Smooth muscle cell (in vitro differentiated cells): Measurements from ENCODE around the gene LCE3B. TPM values are rescaled to one million over a fixed set of nuclear protein-coding genes. Genes with fewer than 3 reads are reported as not detected.

ENCODE experiments used
- DNase-seq: peaks from one replicate; lab custom pipeline; 2025; ENCODE audit not compliant: unreplicated experiment; lab: John Stamatoyannopoulos, UW
- H2AFZ ChIP-seq: fragments of 200-600 bp; sonication (generic); 2 replicates; pipeline ENCODE4 v1.6.0; 2016; ENCODE audit warnings: antibody characterized with exemption, low read depth, mild to moderate bottlenecking
- H3F3A ChIP-seq: fragments of 200-600 bp; sonication (generic); 2 replicates; pipeline ENCODE4 v1.6.0; 2017; ENCODE audit warnings: antibody characterized with exemption, low read depth
- H3K27ac ChIP-seq: fragments of 200-600 bp; sonication (generic); 2 replicates; pipeline ENCODE4 v1.5.1; 2016; ENCODE audit warnings: low read depth, mild to moderate bottlenecking
- H3K27me3 ChIP-seq: fragments of 200-600 bp; sonication (generic); 2 replicates; pipeline ENCODE4 v1.6.1; 2016; ENCODE audit warnings: low read depth, mild to moderate bottlenecking
- H3K36me3 ChIP-seq: fragments of 200-600 bp; sonication (generic); 2 replicates; pipeline ENCODE4 v1.5.1; 2016; ENCODE audit warnings: low read depth
- H3K4me1 ChIP-seq: fragments of 200-600 bp; sonication (generic); 2 replicates; pipeline ENCODE4 v1.5.1; 2016; ENCODE audit warnings: low read depth
- H3K4me2 ChIP-seq: fragments of 200-600 bp; sonication (generic); 2 replicates; pipeline ENCODE4 v1.6.0; 2016; ENCODE audit warnings: mild to moderate bottlenecking
- H3K4me3 ChIP-seq: fragments of 200-600 bp; sonication (generic); 2 replicates; pipeline ENCODE4 v1.5.1; 2016; ENCODE audit warnings: mild to moderate bottlenecking
- H3K79me2 ChIP-seq: fragments of 200-600 bp; sonication (generic); 2 replicates; pipeline ENCODE4 v1.6.0; 2016; ENCODE audit warnings: low read depth, mild to moderate bottlenecking
- H3K9ac ChIP-seq: fragments of 200-600 bp; sonication (generic); 2 replicates; pipeline ENCODE4 v1.6.0; 2016; ENCODE audit warnings: low read depth
- H3K9me3 ChIP-seq: fragments of 200-600 bp; sonication (generic); replicated peaks from 2 replicates; pipeline ENCODE4 v1.5.1; 2016; ENCODE audit warnings: low read depth
- H4K20me1 ChIP-seq: fragments of 200-600 bp; sonication (generic); 2 replicates; pipeline ENCODE4 v1.6.0; 2016; ENCODE audit warnings: low read depth
- CTCF ChIP-seq: fragments of 200-600 bp; sonication (generic); IDR thresholded peaks from 2 replicates; pipeline ENCODE4 v1.5.1; 2017; ENCODE audit warnings: borderline replicate concordance, mild to moderate bottlenecking, antibody characterized with exemption; ENCODE audit not compliant: insufficient read depth, poor library complexity, severe bottlenecking
- WGBS: methylation state at CpG from one replicate; pipeline ENCODE4 v1.1.7; 2016; ENCODE audit warnings: low lambda C conversion rate; 5-methylcytosine and 5-hydroxymethylcytosine counted together
- polyA plus RNA-seq: library from polyadenylated mRNA; unstranded; fragments of >200 nt; fragmentation: Nextera tagmentation; extraction: Ambion mirVana; gene quantifications from 2 replicates; pipeline ENCODE4 v1.2.1, GENCODE V29; 2016
- total RNA-seq: library from RNA; depleted of rRNA; stranded (reverse); fragments of >200 nt; gene quantifications from 2 replicates; pipeline ENCODE4 v1.2.3, GENCODE V29; 2014

LCE3B gene
- not detected in 2 replicates for total RNA-seq
- polyA plus RNA-seq = not detected in 2 replicates

GRCh38 chr1:152613511-152613910 is at the start of gene LCE3B:
TSS of gene LCE3B (plus strand) at chr1:152613811. CDS start at chr1:152613811, 0 bp downstream.
- H3K4me2 ChIP-seq = no peak within 1 kb of the TSS
- no peaks in the 10 kb centered on the region for H3K36me3 ChIP-seq
- no peaks in the 10 kb centered on the region for H3F3A ChIP-seq
- H3K9ac ChIP-seq = no peak within 1 kb of the TSS
- no peak within 1 kb of the TSS for H3K27ac ChIP-seq
- H3K4me3 ChIP-seq = no peak within 1 kb of the TSS
- TF ChIP-seq CTCF = no peak
- no peaks in the 10 kb centered on the region for H3K79me2 ChIP-seq
- H3K27me3 ChIP-seq = no peaks in the 10 kb centered on the region
- no peak within 1 kb of the TSS for H2AFZ ChIP-seq
- DNase-seq = no peak
- peaks cover 8% of the 10 kb centered on the region for H3K9me3 ChIP-seq
- H3K4me1 ChIP-seq = no peaks in the 10 kb centered on the region
- WGBS = 86% methylated on average over 1 of the region's 1 CpG
- no peaks in the 10 kb centered on the region for H4K20me1 ChIP-seq

DNA sequence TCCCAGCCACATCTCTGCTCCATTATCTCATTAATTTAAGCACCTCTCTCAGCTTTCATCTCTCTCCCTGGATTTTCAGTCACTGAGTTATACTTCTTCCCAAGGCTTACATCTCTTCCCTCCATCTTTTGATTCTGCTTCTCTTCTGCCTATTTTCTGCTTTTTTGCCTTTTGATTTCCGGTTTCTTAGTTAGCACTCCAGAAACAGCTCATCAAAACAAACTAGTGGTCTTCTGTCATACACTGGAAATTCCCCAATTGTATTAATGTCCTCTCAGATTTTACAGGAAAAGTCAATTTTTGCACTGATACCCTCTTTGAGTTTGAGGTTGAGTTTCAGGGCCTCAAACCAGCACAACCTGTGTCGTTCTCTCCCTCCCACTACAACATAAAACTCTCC is 48.5 kb upstream of the LCE3B start:
- Histone ChIP-seq H3K9ac (no peak overlapping the region), H3K4me2 (no peak overlapping the region), H3K9me3 (no peaks in the 10 kb centered on the region), H2AFZ (no peak overlapping the region), H3K4me3 (no peak overlapping the region), H3F3A (no peaks in the 10 kb centered on the region), H3K4me1 (no peaks in the 10 kb centered on the region), H3K36me3 (no peaks in the 10 kb centered on the region), H3K79me2 (no peaks in the 10 kb centered on the region), H4K20me1 (no peaks in the 10 kb centered on the region), H3K27me3 (no peaks in the 10 kb centered on the region), H3K27ac (no peak overlapping the region)
- TF ChIP-seq CTCF = no peak
- 45% methylated on average over 2 of the region's 2 CpGs for WGBS
- DNase-seq = no peak

DNA sequence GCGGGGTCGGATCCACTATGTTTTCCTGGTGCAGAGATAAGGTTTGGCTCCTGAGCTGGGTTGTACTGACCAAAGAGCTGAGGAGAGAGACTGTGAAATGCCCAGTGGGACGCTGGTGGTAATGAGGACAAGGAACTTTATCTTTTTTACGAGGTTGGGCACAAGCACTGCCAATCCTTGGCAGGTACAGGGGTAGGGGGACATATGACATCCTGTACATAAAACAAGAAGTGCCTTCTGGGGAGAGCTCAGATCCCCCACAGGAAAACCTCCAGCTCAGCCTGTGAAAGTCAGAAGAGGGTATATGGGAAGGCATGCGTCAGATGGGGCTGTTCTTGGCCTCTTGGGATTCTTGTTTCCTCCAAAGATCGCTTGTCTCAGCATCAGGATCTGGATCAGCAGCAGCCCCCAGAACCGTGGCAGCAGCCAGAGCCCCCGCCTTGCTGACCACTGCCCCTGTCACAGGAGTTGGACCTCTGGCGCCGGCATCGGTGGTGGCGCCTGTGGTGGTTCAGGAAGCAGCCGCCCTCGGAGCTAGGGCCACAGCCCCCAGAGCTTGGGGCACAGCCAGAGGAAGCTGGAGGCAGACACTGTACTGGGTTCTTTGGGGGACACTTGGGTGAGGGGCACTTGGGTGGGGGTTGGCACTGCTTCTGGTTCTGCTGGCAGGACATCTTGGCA is 47.9 kb upstream of the LCE3B start:
- Histone ChIP-seq H3K4me2 (no peak overlapping the region), H3K79me2 (no peaks in the 10 kb centered on the region), H3K9ac (no peak overlapping the region), H3K27me3 (no peaks in the 10 kb centered on the region), H3K9me3 (no peaks in the 10 kb centered on the region), H3K4me1 (no peaks in the 10 kb centered on the region), H3F3A (no peaks in the 10 kb centered on the region), H4K20me1 (no peaks in the 10 kb centered on the region), H3K36me3 (no peaks in the 10 kb centered on the region), H3K27ac (no peak overlapping the region), H2AFZ (no peak overlapping the region), H3K4me3 (no peak overlapping the region)
- no peak for DNase-seq
- no peak for TF ChIP-seq CTCF
- 67% methylated on average over 14 of the region's 14 CpGs for WGBS

- 80% methylated on average over 1 of the region's 1 CpG for WGBS
Observed at GRCh38 chr1:152566681-152567080, 46.9 kb upstream of the LCE3B start, which contains the start of gene LCE3E. TSS of gene LCE3E (minus strand) at chr1:152566780. CDS start at chr1:152566208, 572 bp downstream.

More at GRCh38 chr1:152566681-152567080, 46.9 kb upstream of the LCE3B start, which contains the start of gene LCE3E:
- Histone ChIP-seq H3K4me2 (no peak within 1 kb of the TSS), H3F3A (no peaks in the 10 kb centered on the region), H3K79me2 (no peaks in the 10 kb centered on the region), H2AFZ (no peak within 1 kb of the TSS), H3K4me3 (no peak within 1 kb of the TSS), H3K9ac (no peak within 1 kb of the TSS), H3K9me3 (no peaks in the 10 kb centered on the region), H4K20me1 (no peaks in the 10 kb centered on the region), H3K4me1 (no peaks in the 10 kb centered on the region), H3K27me3 (no peaks in the 10 kb centered on the region), H3K36me3 (no peaks in the 10 kb centered on the region), H3K27ac (no peak within 1 kb of the TSS)
- no peak for DNase-seq
- TF ChIP-seq CTCF = no peak
